ENCODE results near the gene DEDD. TPM values are rescaled to one million over a fixed set of nuclear protein-coding genes. Genes with fewer than 3 reads are reported as not detected.

DEDD gene
- total and polyA plus RNA-seq, 2 of the 13 experiments (the other 11 are each of a cell fraction or from before 2014, with no cell fraction given), result 12.6 to 27.8 TPM

DNA sequence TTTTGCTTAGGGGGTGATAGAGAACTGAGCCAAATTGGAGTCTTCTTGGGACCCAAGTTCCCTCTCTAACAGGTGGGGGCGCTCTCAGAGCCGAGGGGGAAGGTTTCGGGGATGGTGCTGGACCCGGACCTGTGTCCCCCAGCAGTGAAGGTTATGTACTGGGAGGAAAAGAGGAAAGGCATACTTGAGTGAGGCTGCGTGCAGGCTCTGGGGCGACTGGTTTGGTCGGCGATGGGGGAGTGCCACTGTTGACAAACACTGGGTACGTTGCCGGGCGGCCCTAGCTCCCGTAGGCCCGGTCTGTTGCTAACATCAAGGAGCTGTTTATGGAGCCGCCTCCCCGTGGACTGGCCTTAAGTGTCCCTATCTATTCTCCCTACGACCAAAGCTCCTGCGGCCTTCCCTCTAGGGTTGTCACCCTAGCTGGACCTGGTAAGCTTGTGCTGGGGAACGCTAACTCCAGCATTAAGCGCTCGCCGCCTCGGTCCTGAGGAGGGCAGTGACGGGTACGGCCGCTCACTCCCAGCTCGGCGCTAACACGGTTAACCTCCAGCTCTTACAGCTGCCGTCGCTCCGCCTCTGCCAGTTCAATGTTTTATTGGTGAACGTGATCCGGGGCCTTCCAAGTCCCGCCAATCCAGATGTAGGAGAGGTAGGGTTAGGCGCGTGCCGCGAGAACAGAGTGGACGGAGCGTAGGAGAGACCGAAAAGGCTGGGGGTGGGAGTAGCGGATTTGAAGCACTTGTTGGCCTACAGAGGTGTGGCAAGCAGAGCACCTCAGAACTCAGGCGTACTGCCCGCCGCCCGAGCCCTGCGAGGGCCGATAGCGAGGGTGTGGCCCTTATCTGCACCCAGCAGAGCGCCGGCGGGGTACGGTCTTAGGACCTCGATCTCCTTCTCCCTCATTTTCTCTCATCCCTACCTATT lies 33.5 kb upstream of the DEDD start, which contains the start of gene PPOX (continued):
- TF ChIP-seq EP300 (IDR thresholded peaks at IDR 0.05; ENCODE audit: low read depth in 2 of 2, low read length in 2 of 2) (0 out of 4 replicates have a peak, but pooled peaks of 1 of the 2 experiments have one; percentile 10), EP300 (CRISPR knock-in tag; IDR thresholded peaks at IDR 0.05; ENCODE audit: borderline replicate concordance) (no peak; the same call in 1 of the 2 replicates), FOXJ3 (CRISPR knock-in tag; IDR thresholded peaks at IDR 0.05; ENCODE audit: borderline replicate concordance) (0 out of 2 replicates have a peak, but pooled peaks have one; percentile 44), ZNF143 (CRISPR knock-in tag; IDR thresholded peaks at IDR 0.05) (0 out of 2 replicates have a peak, but pooled peaks have one; percentile 33), BCL6 (CRISPR knock-in tag; IDR thresholded peaks at IDR 0.05) (no peak), SMAD9 (CRISPR knock-in tag; IDR thresholded peaks at IDR 0.05) (no peak), HMGA1 (CRISPR knock-in tag; conservative IDR thresholded peaks at IDR 0.05) (no peak), ZNF556 (CRISPR knock-in tag; IDR thresholded peaks at IDR 0.05; ENCODE audit: borderline replicate concordance) (peak; percentile 63; the same call in 1 of the 2 replicates), ZFP36 (IDR thresholded peaks at IDR 0.05; ENCODE audit: borderline replicate concordance, low read depth, low read length, partially characterized antibody) (no peak), HNRNPL (IDR thresholded peaks at IDR 0.05; ENCODE audit: low read depth, low read length) (no peak), MTA1 (CRISPR knock-in tag; IDR thresholded peaks at IDR 0.05; ENCODE audit: borderline replicate concordance) (0 out of 2 replicates have a peak, but pooled peaks have one; percentile 16), ZNF264 (CRISPR knock-in tag; IDR thresholded peaks at IDR 0.05) (peak; percentile 86), NFATC3 (CRISPR knock-in tag; IDR thresholded peaks at IDR 0.05) (no peak)
- TF ChIP-seq, protein P1, sequence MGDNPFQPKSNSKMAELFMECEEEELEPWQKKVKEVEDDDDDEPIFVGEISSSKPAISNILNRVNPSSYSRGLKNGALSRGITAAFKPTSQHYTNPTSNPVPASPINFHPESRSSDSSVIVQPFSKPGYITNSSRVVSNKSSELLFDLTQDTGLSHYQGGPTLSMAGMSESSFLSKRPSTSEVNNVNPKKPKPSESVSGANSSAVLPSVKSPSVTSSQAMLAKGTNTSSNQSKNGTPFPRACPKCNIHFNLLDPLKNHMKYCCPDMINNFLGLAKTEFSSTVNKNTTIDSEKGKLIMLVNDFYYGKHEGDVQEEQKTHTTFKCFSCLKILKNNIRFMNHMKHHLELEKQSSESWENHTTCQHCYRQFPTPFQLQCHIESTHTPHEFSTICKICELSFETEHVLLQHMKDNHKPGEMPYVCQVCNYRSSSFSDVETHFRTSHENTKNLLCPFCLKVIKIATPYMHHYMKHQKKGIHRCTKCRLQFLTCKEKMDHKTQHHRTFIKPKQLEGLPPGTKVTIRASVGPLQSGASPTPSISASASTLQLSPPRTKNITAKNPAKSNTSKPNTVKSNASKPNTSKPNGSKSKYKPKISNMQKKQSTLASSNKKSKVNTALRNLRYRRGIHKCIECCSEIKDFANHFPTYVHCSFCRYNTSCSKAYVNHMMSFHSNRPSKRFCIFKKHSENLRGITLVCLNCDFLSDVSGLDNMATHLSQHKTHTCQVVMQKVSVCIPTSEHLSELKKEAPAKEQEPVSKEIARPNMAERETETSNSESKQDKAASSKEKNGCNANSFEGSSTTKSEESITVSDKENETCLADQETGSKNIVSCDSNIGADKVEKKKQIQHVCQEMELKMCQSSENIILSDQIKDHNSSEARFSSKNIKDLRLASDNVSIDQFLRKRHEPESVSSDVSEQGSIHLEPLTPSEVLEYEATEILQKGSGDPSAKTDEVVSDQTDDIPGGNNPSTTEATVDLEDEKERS (CRISPR knock-in tag; IDR thresholded peaks at IDR 0.05), result no peak
- TF ChIP-seq, protein P2, sequence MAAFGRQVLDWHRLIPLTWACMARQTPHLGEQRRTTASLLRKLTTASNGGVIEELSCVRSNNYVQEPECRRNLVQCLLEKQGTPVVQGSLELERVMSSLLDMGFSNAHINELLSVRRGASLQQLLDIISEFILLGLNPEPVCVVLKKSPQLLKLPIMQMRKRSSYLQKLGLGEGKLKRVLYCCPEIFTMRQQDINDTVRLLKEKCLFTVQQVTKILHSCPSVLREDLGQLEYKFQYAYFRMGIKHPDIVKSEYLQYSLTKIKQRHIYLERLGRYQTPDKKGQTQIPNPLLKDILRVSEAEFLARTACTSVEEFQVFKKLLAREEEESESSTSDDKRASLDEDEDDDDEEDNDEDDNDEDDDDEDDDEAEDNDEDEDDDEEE (CRISPR knock-in tag; IDR thresholded peaks at IDR 0.05), result no peak
- TF ChIP-seq, protein P3, sequence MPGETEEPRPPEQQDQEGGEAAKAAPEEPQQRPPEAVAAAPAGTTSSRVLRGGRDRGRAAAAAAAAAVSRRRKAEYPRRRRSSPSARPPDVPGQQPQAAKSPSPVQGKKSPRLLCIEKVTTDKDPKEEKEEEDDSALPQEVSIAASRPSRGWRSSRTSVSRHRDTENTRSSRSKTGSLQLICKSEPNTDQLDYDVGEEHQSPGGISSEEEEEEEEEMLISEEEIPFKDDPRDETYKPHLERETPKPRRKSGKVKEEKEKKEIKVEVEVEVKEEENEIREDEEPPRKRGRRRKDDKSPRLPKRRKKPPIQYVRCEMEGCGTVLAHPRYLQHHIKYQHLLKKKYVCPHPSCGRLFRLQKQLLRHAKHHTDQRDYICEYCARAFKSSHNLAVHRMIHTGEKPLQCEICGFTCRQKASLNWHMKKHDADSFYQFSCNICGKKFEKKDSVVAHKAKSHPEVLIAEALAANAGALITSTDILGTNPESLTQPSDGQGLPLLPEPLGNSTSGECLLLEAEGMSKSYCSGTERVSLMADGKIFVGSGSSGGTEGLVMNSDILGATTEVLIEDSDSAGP (CRISPR knock-in tag; IDR thresholded peaks at IDR 0.05; ENCODE audit: borderline replicate concordance), result peak; percentile 55; the same call in 1 of the 2 replicates
- TF ChIP-seq, protein P4, sequence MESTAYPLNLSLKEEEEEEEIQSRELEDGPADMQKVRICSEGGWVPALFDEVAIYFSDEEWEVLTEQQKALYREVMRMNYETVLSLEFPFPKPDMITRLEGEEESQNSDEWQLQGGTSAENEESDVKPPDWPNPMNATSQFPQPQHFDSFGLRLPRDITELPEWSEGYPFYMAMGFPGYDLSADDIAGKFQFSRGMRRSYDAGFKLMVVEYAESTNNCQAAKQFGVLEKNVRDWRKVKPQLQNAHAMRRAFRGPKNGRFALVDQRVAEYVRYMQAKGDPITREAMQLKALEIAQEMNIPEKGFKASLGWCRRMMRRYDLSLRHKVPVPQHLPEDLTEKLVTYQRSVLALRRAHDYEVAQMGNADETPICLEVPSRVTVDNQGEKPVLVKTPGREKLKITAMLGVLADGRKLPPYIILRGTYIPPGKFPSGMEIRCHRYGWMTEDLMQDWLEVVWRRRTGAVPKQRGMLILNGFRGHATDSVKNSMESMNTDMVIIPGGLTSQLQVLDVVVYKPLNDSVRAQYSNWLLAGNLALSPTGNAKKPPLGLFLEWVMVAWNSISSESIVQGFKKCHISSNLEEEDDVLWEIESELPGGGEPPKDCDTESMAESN (CRISPR knock-in tag; conservative IDR thresholded peaks at IDR 0.05), result 0 out of 2 replicates have a peak, but pooled peaks have one; percentile 16

All from HepG2 (cell line).